Smooth muscle cell of the brain vasculature (primary cell): ENCODE results near the gene FIGNL1.
A peak's percentile ranks its signal among the peaks of the same experiment; 100 is the strongest.
"Not testable (repeated sequence)": the region's sequence is repeated elsewhere in the genome, so short reads cannot be mapped to it uniquely, and the experiment has no call there.

Experiments used
- DNase-seq: peaks from one replicate; pipeline ENCODE4 v3.0.0-alpha.2; 2012; ENCODE audit warnings: low read depth, low spot score

The FIGNL1 gene

GRCh38 chr7:50470250-50471163, 20.4 kb upstream of the FIGNL1 start:
- no peak for DNase-seq

- DNase-seq = no peak
These were observed 19.0 kb upstream of the FIGNL1 start for GRCh38 chr7:50469181-50469580.

- peak; percentile 32 for DNase-seq
These were observed 17.9 kb upstream of the FIGNL1 start for GRCh38 chr7:50467817-50468610.

GRCh38 chr7:50466815-50467585, 16.9 kb upstream of the FIGNL1 start:
- no peak for DNase-seq

GRCh38 chr7:50463035-50463434, 12.9 kb upstream of the FIGNL1 start:
- DNase-seq = no peak

- DNase-seq = no peak
These were observed 12.2 kb upstream of the FIGNL1 start for GRCh38 chr7:50462361-50462760.

GRCh38 chr7:50461695-50462094, 11.5 kb upstream of the FIGNL1 start:
- no peak for DNase-seq

GRCh38 chr7:50459183-50459582, 9.0 kb upstream of the FIGNL1 start:
- DNase-seq = not testable (repeated sequence)

GRCh38 chr7:50458651-50459050, 8.5 kb upstream of the FIGNL1 start:
- DNase-seq = not testable (repeated sequence)

- no peak for DNase-seq
These were observed 6.4 kb upstream of the FIGNL1 start for GRCh38 chr7:50456371-50457123.

- no peak for DNase-seq
These were observed 5.5 kb upstream of the FIGNL1 start for GRCh38 chr7:50455658-50456057.

- no peak for DNase-seq
These were observed 4.8 kb upstream of the FIGNL1 start for GRCh38 chr7:50454968-50455367.

- DNase-seq = no peak
These were observed 461 bp upstream of the FIGNL1 start for GRCh38 chr7:50450590-50451032.

GRCh38 chr7:50449501-50449880, 659 bp downstream of the FIGNL1 start:
- no peak for DNase-seq

- no peak for DNase-seq
These were observed 1.3 kb downstream of the FIGNL1 start for GRCh38 chr7:50448823-50449222.

GRCh38 chr7:50446542-50446960, 3.6 kb downstream of the FIGNL1 start:
- DNase-seq = peak; percentile 57

GRCh38 chr7:50436133-50436806, 13.9 kb downstream of the FIGNL1 start:
- DNase-seq = no peak

GRCh38 chr7:50431722-50432305, 18.3 kb downstream of the FIGNL1 start:
- DNase-seq = no peak

- no peak for DNase-seq
These were observed 18.8 kb downstream of the FIGNL1 start for GRCh38 chr7:50431316-50431715.

- DNase-seq = no peak
These were observed 21.2 kb downstream of the FIGNL1 start for GRCh38 chr7:50428911-50429310.
